Femur (tissue), 1 donor: ENCODE measurements around the gene ESAM.
"Not testable (repeated sequence)": the region's sequence is repeated elsewhere in the genome, so short reads cannot be mapped to it uniquely, and the experiment has no call there.

ENCODE experiments used
- DNase-seq: peaks from one replicate; pipeline ENCODE4 v3.0.0-alpha.2; 2017

Gene ESAM

DNA sequence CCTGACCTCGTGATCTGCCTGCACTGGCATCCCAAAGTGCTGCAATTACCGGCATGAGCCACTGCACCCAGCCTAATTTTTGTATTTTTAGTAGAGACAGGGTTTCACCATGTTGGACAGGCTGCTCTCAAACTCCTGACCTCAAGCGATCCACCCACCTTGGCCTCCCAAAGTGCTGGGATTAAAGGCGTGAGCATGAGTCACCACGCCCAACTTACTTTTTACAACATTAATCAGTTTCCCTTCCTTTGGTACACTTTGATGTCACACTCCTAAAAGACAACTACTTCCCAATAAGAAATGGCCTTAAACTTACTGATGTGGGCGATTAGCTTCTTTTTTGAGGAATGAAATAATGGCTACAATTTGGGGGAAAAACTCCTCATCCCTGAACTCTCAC is 8.9 kb upstream of the ESAM start:
- not testable (repeated sequence) for DNase-seq

DNA sequence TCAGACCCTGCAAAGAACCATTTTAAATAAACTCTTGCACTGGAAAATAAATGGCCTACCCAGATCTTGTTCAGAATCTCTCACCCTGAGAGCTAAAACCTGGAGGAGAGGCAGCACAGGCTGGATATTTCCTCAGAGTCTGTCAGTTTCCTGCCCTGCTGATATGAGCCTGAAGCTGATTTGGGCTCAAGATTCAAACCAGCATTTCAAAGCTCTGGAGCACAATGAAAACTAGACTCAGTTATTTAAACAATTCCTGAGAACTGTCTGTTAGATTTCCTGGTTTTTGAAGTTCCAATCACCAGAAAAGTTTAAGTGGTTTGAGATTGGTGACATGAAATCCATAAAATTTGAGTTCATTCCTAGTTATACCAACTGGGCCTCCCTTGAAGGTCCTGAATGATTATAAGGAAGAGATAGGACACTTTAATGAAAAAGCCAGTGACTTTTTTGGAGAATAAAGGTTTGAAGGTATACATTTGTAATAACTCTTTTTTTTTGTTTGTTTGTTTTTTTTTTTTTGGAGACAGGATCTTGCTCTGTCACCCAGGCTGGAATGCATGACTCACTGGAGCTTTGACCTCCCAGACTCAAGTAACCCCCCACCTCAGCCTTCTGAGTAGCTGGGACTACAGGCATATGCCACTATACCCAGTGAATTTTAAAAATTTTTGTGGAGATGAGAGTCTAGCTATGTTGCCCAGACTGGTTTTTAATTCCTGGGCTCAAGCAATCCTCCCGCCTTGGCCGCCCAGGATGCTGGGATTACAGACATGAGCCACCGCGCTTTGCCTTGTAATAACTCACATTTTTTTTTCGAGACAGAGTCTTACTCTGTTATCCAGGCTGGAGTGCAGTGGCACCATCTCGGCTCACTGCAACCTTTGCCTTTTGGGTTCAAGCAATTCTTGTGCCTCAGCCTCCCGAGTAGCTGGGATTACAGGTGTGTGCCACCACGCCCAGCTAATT is 8.0 kb upstream of the ESAM start:
- DNase-seq = no peak

DNA sequence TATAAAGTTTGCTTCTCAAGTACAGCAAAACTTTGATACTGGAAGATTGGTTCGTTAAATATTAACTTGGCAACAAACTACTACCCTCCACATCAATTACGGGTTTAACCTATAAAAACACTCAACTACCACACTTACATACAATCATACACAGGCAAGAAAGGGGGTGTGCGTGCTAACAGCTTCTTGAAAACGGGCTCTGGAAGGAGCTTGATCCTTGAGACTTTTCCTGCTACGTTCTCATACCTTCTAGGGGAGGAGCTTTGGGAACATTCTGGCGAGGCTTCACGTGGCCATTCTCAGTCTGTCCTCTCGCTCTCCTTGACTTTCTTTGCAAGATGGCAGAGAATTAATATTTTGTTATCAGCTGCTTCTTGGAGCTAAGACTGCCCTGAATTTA is 6.8 kb upstream of the ESAM start:
- DNase-seq = no peak

DNA sequence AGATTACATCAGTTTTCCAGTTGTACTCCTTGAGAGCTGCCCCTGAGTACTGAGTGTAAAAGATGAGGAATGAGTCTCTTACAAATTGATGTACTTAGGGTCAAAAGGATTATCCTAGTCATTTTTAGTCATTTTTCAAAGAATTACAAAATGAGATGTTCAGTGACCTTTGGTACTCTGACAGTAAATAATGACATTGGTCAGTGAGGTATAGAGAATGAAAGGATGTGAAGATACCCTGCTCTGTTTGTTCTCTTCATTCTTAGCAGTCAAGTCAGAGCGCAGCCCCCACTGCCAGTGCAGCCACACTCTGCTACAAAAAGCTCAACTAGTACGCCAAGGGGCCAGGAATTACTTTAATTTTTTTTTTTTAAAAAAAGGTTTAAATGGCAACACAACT is 4.1 kb upstream of the ESAM start:
- no peak for DNase-seq

DNA sequence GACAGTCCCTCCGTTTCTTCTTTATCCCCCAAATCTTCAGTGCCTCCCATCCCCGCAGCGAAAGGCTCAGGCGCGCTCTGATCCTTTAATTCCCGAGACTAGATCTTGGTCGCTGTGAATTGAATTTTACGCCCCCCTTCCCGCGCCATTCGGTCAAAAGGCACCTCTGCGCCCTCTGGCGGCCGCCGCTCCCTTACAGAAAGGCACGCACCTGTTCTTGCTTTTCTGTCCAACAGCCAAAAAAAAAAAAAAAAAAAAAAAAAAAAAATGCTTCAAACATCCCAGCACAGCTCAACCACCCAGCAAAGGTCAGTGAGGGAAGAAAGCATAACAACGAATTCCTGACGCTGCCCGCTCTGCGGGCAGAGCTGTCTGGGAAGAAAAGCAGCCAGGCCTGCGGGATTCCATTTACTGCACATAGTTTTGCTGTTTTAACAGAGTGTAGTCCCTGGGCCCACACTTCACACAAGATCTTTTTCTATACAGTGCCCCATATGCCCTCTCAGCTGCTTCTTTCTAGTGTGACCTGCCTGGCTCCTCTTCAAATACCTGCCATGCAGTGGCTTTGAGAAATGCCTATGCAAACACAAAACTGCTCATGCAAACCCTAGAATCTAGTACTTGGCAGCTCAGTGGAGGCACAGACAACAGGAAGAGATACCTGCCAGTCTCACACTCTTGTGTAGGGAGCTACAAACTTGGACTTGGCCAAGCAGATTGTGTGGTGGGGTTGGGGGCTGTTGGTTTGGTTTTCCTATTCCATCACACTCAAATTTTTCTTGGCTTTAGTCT is 1.3 kb upstream of the ESAM start:
- DNase-seq = peak; percentile 90

DNA sequence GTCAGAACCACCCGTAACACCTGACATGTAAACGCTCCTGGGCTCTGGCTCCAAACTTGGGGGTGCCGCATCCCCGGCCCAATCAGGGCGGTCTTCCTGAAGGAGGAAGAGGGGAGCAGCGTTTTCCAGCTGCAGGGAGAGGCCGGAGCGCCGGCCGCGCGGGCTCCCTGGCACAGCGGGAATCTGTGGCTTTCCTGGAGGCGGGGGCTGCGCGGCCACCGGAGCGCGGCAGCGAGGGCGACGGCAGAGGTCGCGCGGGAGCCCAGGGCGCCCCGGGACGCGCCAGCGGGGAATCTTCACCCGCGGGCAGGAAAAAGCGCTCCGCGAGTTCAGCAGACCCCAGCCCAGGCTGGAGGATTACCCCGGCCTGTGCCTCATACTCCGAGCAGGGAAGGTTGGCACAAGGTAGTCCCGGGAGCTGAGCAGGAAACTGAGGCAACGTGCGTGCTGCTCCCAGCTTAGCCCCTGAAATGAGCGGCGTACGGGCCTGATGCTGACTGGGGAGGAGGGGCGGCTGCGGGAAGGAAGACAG is 600 bp upstream of the ESAM start:
- DNase-seq = no peak

DNA sequence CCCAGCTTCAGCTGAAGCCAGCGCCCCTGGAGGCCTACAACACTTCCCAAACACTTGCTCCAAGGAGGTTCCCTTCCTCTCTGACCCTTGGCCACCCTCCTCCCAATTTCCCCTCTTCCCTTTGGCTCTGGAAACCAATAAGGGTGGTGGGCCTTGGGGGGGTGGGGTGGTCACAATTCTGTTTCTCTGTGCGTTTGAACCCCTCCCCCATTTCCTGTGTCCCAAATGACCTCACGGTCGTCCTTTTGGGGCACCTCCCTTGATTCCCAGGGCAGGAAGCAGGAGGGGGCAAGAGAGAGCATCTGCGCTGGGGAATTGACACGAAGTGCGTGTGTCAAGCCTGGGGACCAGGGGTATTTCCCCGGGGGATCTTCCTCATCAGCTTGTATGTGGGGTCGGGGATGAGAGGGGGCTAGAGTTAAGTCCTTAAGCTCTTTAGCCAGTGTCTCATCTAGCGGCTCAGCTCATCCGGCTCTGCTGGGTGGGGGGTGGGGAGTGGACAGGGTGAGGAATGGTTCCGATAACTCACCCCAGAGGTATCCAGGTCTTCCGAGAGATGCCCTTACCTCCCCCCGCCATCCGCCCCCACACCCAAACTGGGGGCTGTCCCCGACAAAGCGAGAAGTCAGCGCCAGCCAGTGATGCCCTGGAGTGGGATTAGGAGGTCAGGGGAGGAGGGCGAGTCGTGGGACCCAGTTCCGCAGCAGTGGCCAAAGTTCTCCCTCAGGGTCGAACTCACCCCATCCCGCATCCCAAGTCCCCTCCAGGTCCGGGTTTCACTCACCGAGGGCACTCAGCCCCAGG is 587 bp downstream of the ESAM start:
- DNase-seq = no peak

DNA sequence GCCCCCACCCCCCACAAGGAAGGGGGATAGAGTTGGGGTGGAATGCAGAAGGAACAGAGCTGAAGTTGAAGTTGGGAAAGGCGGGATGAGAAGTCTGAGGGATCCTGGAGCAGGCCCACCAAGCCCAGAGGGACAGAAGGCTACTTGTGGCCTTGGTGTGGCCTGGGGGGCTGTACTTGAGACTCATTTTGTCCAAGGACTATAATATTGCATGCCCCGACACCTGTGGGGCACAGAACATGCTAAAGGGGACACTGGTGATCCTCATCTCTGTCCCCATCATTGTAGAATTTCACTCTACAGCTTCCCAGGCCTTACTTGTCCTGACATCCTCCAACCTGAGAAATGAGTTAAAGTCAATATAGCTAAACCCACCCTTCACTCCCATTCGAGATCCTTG is 1.3 kb downstream of the ESAM start:
- DNase-seq = no peak

DNA sequence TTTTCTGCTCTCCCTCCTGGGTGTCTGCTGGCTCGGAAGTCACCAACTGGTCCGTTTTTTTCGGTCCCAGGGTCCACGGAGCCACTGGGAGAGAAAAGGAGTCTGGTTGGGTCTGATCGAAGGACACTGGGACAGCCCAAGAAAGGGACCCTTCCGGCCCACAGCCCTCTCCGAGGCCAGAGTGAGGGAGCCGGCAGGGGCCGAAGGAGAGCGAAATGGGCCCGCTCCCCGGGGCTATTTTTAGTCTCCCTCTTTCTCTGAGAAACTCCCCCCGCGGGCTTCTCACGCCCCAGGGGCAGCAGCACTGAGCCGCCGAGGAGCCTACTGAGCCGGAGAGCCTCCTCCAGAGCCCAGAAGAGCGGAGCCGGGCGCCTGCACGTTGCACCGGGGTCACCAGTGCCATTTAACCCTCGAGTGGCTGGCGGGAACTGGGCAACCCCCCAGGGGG is 1.9 kb downstream of the ESAM start:
- DNase-seq = no peak

DNA sequence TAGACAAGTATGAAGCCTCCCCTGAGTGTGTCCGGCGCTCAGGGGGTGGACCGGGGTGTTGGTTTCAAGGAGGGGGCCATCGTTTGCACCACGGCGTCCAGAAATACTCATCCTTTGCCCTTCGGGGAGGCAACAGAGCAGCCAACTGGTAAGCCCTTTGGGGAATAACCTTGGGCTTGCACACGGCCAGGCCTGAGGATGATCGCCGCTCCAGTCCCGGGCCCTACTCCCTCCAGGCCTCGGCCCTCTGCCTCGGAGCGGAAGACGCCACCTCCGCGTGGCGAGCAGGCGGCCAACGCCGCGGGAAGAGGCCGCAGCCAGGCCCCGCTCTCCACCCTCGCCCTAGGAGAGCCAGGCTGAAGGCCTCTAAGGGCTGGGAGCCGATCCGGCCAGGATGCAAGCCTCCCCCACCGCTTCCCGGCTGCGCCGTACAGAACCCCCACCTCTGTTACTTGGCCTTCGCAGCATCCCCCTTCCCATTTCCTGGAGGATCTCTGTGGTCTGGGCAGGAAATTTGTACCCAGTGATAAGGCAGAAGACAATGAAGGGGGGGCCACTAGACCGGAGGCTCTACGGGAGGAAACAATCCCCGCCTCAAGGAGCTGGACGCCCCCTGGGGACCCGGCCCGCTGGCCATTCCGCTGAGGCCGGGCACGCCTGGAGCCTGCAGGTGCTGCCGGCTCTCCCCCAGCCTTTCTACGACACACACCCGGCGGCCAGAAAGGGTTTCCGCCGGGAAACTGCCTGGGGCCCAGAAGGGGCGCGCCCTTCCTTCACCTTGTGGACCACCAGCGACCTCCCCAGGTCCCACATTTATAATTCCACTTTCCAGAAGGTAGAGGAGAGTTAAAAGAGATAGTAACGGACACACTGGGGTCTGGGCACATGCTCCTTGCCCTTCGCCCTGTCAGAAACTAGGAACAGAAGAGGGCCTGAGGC is 2.6 kb downstream of the ESAM start:
- DNase-seq = peak; percentile 60

DNA sequence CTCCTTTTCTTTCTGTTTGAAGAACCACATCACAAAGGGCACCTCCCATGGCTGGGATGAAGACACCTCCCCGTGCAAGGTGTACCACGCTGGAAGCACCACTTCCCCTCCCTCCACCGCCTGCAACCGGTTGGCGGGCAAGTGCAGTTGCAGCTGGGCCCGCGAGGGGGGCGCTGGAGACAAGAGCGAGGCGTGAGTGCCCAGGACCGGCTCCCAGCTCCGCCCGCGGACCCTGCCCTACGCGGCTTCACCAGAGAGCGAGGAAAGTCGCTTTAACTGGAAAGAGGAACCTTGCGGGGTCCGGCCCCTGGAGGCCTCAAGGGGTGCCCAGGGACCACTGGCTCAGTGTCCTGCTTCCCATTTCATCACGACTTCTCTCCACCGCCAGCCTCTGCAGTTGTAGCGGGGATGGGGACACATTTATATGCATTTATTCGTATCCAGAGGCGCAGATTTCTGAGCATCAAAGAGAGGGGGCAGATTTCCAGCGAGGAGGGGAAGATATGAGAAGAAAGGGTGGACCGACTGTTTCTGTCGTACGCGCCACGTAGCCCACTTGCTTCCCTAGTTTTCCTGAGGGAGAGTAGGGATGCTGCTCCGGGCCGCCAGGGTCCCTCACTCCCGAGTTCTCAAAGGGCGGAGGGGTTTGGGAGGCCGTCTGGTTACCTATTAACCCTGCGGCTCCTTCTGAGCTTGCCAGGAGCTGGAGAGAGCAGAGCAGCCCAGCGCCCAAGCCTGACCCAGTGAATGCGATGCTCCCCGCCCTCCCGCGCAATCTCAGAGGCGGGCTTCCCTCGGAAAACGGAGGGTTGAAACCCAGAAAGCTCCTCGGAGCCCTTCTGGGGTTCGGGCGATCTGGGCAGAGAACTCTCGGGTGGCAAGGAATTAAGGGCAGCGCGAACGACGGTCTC is 3.5 kb downstream of the ESAM start:
- DNase-seq = peak; percentile 82

DNA sequence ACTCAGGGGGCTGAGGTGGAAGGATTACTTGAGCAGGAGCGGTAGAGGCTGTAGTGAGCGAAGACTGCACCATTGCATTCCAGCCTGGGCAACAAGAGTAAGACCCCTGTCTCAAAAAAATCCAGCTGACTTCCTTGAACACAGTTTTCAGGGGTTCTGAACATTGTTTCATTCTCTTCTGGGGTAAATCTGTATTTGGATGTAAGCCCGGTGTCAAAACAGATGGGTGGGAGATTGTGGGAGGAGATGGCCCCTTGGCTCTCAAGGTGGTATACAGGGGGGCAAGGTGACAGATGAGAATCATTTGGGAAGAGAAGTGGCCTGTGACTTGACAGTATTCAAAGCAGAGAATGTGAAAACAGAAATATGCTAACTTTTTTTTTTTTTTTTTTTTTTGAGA is 4.8 kb downstream of the ESAM start:
- no peak for DNase-seq

DNA sequence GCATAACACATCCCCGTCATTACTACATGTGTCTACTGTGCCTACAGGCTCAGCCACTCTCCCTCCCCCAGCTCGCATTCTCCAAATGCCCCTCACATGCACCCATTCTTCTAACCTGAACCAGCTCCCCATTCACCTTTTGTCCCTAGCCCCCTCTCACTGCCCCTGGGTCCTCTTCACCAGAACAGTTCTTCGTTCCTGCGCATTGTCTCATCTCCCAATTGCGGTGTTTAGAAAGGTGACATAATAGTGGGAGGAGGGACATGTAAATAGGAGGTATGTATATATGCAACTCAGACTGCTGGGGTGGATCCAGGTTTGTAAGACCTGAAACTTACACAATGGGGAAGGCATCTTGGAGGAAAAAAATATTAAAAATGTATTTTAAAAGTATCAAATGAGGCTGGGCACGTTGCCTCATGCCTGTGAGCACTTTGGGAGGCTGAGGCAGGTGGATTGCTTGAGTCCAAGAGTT is 5.3 kb downstream of the ESAM start:
- DNase-seq = no peak

DNA sequence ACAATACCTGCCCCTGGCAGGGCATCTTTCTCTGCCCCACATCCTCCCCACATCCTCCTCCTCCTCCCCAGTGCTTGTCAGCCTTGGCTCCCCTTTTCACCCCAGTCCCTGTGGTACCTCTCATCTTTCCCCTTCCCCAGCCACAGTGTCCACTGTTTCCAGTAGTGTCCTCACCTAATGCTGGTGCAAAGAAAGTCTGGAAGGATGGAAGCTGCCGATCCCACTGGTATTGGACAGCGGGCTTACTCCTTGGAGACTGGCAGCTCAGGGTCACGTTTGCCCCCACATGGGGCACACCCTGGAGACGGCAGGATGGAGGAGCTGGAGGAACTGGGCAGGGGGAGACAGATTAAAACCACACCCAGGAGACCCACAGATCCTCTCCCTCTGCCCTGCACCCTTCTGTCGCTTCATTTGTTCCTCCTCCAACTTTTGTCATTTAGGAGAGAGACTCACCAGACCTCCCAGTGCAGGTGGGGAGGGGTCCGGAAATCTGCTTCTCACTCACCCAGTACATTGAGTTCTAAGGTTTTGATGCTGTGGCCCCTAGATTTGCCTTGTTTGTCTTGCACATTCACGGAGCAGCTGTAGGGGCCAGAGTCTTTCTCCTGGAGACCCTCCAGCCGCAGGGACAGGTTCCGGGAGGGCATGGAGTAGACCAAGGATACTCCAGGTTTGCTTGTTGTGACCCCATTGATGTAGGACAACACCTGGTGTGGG is 5.9 kb downstream of the ESAM start:
- no peak for DNase-seq

DNA sequence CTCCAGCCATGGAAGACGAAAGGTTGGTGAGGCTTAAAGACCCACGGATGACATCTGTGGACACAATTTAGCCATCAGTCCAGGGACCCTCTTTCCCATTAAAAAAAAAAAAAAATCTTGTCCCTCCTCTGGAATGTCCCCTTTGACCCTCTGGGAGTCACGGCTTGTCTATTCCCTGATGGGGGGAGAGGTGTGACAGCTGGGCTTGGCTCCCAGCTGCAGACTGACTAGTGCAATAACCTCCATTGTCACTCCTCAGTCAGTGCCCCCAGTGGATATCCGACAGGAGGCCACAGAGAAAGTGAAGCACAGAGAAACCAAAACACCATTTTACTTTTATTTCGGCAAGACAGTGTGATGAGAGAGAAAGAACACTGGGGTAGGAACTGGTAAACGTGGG is 7.4 kb downstream of the ESAM start:
- DNase-seq = no peak

DNA sequence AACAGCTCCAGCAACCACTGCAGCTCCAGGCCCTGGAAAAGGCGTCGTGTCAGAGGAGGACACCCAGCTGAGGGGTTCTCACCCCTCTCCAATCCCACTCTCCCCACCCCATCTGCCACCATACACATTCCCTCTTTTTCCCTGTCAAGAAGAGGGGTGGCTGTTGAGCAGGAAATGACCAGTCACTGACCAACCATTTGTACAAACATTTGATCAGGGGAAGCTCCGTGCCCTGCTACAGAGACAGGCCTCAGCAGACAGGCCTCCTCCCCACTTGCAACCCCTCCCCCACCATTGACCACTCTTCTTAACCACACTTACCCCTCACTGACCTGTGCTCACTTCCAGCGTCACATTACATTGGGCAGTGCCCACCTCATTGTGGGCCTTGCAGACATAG is 7.8 kb downstream of the ESAM start:
- no peak for DNase-seq

DNA sequence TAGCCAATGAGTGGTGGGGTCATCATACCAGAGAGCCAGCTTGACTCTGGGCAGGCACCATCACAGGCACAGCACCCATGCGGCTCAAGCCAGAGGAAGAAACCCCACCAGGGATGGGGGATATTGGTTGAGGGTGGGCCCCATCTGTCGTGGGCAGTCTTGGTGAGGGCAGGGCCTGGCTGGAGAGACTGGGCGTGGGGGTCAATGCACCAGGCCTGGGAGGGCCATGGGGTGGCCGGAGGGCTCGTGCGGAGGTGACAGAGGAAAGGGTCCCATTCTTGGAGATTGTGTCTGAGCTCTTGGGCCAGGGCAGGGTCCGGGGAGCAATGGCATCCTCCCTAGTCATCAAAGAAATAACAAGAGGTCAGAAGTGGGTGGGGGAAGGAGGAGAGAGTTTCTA is 8.5 kb downstream of the ESAM start:
- DNase-seq = no peak

DNA sequence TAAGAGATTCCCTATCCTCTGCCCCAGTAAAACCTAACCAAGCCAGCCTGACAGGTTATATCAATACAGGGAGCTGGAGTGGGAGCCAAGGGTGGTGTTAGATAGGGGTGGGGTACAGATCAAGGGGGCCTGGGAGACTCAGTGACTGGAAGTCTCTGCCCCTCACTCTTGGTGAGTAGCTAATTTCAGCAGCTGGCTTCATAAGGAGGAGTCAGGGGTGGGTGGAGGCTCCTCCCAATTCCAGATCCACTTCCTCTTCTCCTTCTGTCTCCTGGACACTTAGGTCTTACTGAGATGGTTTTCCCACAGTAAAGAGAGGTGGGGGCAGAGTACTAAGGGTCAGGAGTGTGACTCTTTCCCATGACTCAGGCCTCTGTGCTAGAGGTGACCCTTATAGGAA is 8.9 kb downstream of the ESAM start:
- DNase-seq = no peak

DNA sequence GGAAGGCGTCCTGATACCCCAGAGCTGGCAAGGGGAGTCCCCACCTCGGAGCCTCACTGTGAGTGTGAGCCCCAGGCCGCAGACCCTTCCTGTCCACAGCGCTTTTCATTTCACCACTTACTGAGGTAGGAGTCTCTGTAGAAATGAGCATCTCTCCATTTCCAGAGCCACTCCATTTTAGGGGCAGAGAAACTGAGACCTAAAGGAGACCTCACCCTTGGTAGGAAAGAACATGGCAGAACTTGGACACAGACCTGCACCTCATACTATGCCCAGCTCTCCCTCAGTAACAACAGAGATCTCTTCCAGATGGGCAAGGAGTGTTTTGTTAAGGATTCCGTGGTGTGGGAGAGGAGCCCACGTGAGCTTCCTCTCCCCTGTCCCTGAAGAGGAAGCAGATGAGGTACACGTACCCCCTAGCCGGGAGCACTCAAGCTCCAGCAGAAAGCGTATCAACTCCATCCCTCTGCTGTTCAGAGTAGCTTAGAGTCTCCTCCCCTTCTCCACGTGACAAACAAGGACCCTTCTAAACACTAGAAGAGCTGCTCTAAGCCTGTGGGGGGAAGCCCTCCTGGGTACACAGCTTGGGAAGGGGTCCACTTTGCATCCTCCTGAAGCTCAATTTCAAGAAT is 9.5 kb downstream of the ESAM start:
- no peak for DNase-seq
